Right lung (tissue), 10 donors: ENCODE results near the gene NR5A1. TPM values are rescaled to one million over a fixed set of nuclear protein-coding genes. Genes with fewer than 3 reads are reported as not detected.

Experiments used
- DNase-seq, 2 donors: peaks; one replicate each; pipeline ENCODE4 v3.0.0-alpha.2; 2013
- long read RNA-seq, 8 donors: transcript quantifications; one replicate each; lab custom pipeline, GENCODE V29; 2026
- polyA plus RNA-seq, 5 donors: library from polyadenylated mRNA; unstranded; fragments of 120-200 nt; gene quantifications; one replicate each; pipeline versions ENCODE4 v1.2.1 to v1.2.3, GENCODE V29; 2013; ENCODE audit warnings: inconsistent platforms in 1 of 5, low replicate concordance in 1 of 5; ENCODE audit not compliant: insufficient read length in 5 of 5, insufficient read depth in 1 of 5

NR5A1 gene
- polyA plus RNA-seq = under 1 TPM in 1 of 5 donors, not detected in 4; 0.04 TPM
- long read RNA-seq, donor 1 = 0 reads
- long read RNA-seq, donor 2 = 0 reads
- long read RNA-seq, donor 3 = 0 reads
- long read RNA-seq, donor 4 = 0 reads
- long read RNA-seq, donor 5 = 0 reads
- long read RNA-seq, donor 6 = 0 reads
- long read RNA-seq, donor 7 = 0 reads
- long read RNA-seq, donor 8 = 0 reads

- DNase-seq = no peak
These were observed at the start of gene NR5A1 for GRCh38 chr9:124506931-124507879. NR5A1 (minus strand) TSS chr9:124507399; CDS start chr9:124503395, 4,004 bp downstream.

GRCh38 chr9:124555043-124555442 is 47.8 kb upstream of the NR5A1 start:
- no peak for DNase-seq

DNA sequence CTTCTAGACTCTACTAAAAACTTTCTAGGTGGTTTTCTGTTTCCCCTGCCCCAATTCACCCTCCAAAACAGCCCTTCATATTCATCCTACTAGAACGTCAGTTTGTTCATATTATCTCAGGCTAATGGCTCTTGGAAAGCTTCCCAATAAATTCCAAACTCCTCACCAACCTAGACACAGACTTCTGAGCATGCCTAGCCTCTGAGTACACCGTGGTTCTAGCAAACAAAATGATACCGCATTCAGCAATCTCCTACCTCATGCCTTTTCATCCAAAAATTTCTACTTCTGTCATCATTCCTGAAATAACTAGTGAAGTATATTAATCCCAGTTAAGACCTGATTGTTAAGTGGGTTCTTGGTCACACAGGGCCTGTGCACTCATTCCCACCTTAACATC is 46.5 kb upstream of the NR5A1 start:
- DNase-seq = no peak

- DNase-seq = no peak
These were observed 45.0 kb upstream of the NR5A1 start for GRCh38 chr9:124552273-124552605.

DNA sequence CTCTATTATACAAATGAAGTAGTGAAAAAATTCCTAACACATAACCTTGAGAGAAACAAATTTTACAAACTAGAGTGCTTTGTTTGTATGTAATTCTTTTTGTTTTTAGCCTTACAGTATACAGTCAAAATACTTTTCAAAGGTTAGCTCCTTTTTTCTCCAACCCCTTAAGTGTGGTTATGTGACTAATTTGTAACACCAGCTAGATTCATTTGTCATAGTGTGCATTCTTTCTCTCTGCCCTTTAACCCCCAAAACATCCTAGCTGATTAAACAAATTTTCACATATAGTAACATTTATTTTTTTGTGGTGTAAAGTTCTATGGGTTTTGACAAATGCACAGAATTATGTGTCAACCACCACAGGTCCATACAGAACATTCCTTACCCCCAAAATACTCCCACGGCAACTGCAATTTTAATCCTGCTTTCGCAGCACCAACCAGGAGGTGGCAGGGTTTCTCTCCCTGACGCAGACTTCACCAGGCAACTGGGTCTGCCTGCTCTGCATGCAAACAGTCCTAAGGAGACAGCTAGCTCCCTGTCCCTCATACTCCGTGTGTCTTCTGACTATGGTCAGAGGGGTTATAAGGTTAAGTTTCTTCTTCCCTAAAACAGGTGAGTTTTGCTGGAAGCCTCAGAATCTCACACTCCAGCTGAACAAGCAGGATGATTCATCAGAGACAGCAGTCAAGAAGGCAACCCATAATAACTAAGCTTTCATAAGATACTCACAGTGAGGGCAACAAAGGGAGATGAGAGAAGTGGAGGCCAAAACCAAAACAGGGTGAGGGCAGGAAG is 44.5 kb upstream of the NR5A1 start:
- peak in 1 of 2 donors; percentile 49 for DNase-seq

GRCh38 chr9:124550072-124550471 is 42.9 kb upstream of the NR5A1 start:
- DNase-seq = no peak

GRCh38 chr9:124549016-124549415 is 41.8 kb upstream of the NR5A1 start:
- DNase-seq = no peak

GRCh38 chr9:124544535-124544934 is 37.3 kb upstream of the NR5A1 start:
- no peak for DNase-seq

GRCh38 chr9:124541824-124542223 is 34.6 kb upstream of the NR5A1 start:
- no peak for DNase-seq

DNA sequence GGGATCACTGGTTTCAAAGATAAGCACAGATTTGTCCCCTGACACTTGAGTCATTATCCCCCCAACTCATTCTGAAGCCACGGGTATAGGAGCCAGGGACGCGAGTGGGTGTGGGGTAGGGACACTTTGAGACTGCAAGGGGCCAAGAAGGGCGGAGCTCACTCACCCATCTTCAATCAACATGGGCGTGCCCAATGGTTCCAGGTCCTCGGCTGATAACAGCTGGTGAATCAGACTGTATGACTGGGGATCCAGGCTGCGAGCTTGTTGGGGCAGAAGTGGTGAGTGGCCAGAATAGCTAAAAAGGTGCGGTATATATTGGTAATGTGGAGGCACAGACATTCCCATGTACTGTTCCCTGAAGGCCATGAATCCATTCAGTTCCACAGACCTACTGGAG is 30.7 kb upstream of the NR5A1 start:
- DNase-seq = no peak

GRCh38 chr9:124535846-124536245 is 28.6 kb upstream of the NR5A1 start:
- no peak for DNase-seq

DNA sequence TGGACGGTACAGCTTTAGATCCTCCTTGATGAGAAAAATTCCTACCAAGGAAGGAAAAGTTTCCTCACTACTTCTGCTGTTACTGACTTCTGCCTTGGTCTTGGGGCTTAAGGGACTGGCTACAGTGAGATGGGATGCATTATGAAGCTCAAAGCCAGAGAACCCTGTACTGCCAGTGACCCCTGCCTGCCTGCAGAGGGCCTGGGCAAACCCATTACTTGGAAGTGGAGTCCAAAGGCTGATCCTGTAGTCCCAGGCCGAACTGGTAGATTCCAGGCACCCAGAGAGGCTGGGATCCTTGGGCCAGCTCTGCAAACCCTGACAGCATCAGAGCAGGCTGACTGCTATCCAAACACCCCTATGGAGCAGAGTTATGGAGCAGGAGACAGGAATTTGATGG is 25.7 kb upstream of the NR5A1 start:
- DNase-seq = no peak

DNA sequence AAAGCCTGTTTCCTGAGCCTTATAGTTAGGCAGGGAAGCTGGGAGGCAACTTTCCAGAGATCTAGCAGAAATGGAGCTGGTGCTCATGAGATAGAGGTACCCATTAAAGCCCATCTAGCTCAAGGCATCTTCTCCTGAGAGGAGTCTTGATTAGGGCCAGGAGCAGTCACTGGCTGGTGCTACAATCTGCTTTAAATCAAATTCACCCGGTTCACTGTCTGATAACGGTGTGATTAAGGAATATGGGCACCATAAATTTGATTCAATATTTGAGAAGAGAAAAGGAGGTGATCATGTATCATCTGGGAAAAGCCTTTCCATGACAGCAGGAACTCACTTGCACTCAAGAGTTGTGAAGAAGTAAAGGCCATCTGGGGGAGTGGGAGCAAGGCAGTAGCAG is 23.9 kb upstream of the NR5A1 start:
- no peak for DNase-seq

DNA sequence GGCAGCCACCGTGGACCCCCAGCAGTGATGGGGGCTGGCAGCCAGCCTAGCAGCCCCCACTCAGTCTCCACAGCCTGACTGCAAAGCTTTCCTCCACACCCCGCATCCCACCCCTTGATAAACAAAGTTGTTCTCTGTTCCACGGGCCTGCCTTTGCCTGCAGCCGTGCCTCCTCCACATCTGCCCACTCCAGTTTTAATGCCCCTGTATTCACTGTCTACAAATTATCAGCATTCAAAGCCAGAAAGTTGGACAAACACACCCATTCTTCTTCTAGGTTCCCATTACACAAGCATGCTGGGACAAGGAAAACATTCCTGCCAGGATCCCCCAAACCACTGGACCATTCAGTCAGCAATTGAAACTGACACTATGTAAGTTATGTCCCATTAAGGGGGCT is 23.0 kb upstream of the NR5A1 start:
- DNase-seq = no peak

- no peak for DNase-seq
These were observed 20.6 kb upstream of the NR5A1 start for GRCh38 chr9:124527781-124528180.

- DNase-seq = no peak
These were observed 19.0 kb upstream of the NR5A1 start for GRCh38 chr9:124526174-124526573.

DNA sequence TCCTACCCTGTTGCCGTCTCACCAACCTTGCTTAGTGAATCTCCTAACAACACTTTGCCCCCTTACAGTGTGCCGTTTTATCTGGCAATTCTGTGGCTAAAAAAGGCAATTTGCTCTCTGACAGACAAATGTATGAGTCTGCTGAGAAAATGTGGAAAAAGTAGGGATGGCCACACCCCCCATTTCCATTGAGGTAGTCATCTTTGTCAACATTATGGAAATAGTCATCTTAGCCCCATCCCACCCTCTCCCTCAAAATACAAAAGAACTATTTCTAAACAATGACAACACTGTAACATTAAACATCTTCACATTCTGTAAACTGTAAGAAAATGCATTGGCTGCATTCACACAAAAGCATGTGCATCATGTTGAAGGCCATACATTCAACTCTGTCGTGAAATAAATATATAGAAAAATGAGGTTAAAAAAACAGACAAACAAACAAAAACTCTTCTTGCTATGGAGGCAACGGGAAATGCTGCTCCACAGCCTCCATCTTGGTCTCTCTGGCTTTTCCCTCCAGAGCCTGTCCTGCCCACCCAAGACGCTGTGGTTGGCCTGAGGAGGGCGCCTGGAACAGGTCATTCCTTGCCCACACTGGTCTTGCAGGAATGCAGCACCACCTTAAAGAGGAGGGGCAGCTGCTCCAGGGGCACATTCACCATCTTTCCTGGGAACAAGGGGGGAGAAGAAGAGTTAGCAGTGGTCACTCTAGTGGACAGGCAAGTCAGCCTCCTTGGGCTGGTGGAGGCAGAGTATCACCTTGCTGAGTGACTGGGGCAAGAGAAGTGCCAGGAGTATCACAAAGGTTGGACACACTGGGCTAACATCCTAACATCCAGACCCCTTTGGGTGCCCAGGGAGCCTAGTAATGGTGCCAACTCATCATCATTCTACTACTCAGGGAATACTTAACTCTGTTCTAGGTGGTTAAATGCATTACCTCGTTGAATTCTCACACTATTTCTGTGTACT is 15.2 kb upstream of the NR5A1 start:
- DNase-seq = no peak

DNA sequence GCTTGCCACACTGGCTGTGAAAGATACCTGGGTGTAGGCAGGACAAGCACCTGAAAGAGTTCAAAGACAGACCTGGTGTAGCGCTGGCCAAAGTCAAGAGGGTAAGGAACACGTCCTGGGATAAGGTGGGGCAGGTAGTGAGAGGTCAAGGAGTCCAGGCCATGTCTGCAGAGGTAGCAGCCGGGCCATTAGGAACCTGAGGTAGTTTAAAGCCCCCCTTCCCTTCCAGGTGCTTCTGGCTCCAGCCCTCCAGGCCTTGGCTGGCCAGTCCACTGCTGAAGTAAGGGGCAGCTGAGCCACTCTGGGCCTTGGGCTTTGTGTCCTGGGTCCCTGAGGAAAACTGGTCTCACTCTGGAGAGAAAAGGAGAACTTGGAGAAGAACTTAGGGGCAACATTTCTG is 13.9 kb upstream of the NR5A1 start:
- no peak for DNase-seq

DNA sequence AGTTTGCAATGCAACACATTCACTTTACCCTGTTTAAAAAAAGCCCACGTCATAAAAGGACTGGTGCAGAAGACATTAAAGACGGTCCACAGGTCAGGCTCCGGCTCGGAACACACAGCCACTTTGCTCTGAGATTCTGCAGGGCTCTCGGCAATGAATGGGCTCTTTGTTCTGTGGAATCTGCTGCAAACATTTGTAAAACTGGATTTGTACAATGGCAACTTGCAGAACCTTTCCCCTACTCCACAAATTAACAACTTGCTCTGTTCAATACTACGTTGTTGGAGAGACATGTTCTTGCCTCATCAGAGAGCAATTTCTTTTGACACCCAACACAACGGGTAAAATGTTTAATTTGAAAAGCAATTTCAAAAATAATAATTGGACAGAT is 13.0 kb upstream of the NR5A1 start:
- DNase-seq = no peak

DNA sequence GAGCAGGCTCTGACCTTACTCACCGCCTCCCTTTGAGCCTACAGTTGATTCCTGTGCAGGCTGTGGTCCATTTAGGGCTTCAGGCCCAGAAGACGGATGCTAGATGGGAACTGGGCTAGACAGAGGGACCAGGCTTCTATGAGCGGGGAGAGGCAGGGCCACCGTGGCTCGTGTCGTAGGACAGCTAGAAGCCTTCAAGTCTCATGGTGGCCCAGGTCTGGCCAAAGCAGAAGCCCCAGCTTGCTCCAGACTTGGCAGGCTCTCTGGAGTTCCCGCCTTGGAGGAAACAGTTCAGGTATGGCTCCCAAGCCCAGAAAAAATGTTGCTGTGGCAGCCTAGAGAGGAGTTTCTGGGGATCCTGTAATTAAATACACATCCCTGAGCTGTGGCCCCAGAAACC is 10.9 kb upstream of the NR5A1 start:
- no peak for DNase-seq

DNA sequence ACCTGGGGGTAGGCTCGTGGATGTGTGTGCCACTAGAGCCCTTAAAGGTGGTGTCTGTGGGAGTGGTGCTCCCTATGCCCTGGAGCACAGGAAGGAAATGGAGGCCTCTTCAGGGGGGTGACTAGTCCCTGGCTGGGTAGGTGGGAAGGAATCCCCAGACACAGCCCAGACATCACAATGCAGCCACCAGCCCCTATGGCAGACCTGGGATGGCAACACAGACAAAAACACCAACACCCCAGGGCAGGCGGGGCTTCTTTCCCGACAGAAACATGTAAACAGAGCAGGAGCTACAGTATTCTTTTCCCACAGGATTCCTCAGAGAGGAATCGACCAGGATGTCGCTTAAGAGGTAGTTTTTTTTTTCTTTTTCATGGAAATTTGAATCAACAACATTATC is 10.4 kb upstream of the NR5A1 start:
- DNase-seq = no peak
